Measurements from ENCODE around the gene STAG1. TPM values are rescaled to one million over a fixed set of nuclear protein-coding genes. Genes with fewer than 3 reads are reported as not detected.

STAG1 gene
- total RNA-seq, 1 donor from 2014 or later: 24.1 TPM

DNA sequence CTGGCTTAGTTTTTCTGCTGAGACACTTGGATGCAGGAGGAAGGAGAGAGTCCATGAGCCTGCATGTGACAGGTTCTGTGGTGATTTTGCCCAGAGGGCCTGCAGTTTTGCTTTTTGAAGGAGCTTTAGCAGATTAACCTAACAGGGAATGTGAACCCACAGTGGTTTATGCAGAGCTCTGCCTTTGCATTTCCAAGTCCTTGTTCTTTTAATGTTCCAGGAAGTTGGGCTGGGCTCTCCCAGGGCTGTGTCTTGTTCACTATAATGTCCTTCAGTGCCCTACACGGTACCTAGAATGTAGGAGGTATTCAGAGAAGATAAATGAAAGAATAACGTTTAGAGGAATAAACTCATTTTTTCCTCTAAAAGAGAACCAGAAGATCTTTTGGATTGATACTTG, 451.7 kb downstream of the STAG1 start:
- no peaks in the 10 kb centered on the region for H4K20me1 ChIP-seq (ENCODE audit: insufficient read depth, low read length)
- H2AFZ ChIP-seq (ENCODE audit: low read depth, low read length): no peak overlapping the region
- H3K36me3 Mint-ChIP-seq (ENCODE audit: low read depth, unreplicated experiment): peaks cover 12% of the 10 kb centered on the region
- H3K36me3 ChIP-seq (ENCODE audit: insufficient read depth, low read length): peaks cover 3% of the 10 kb centered on the region
- H3K27me3 ChIP-seq (ENCODE audit: insufficient read depth, low read length): no peaks in the 10 kb centered on the region
- H3K4me3 Mint-ChIP-seq (ENCODE audit: unreplicated experiment): no peak overlapping the region
- FAIRE-seq (no peak), DNase-seq (ENCODE audit: low read depth) (no peak)
- no peaks in the 10 kb centered on the region for H3K4me1 ChIP-seq (ENCODE audit: insufficient read depth, low read length)
- H3K27ac ChIP-seq (ENCODE audit: low read depth, low read length): no peak overlapping the region
- H3K4me1 Mint-ChIP-seq (ENCODE audit: low read depth, unreplicated experiment): no peaks in the 10 kb centered on the region
- H3K27ac Mint-ChIP-seq (ENCODE audit: unreplicated experiment): no peak overlapping the region
- H3K27me3 Mint-ChIP-seq (ENCODE audit: low read depth, unreplicated experiment): no peaks in the 10 kb centered on the region
- H3K9me3 ChIP-seq (ENCODE audit: insufficient read depth, low read depth, low read length): no peaks in the 10 kb centered on the region
- H3K79me2 ChIP-seq (ENCODE audit: insufficient read depth, low read length): no peaks in the 10 kb centered on the region
- H3K9me3 Mint-ChIP-seq (ENCODE audit: unreplicated experiment): peaks cover 2% of the 10 kb centered on the region
- H3K9ac ChIP-seq (ENCODE audit: low read length): no peak overlapping the region
- no peak overlapping the region for H3K4me2 ChIP-seq (ENCODE audit: low read length)
- no peak overlapping the region for H3K4me3 ChIP-seq (ENCODE audit: insufficient read depth, low read depth, low read length)
- TF ChIP-seq, protein P1, sequence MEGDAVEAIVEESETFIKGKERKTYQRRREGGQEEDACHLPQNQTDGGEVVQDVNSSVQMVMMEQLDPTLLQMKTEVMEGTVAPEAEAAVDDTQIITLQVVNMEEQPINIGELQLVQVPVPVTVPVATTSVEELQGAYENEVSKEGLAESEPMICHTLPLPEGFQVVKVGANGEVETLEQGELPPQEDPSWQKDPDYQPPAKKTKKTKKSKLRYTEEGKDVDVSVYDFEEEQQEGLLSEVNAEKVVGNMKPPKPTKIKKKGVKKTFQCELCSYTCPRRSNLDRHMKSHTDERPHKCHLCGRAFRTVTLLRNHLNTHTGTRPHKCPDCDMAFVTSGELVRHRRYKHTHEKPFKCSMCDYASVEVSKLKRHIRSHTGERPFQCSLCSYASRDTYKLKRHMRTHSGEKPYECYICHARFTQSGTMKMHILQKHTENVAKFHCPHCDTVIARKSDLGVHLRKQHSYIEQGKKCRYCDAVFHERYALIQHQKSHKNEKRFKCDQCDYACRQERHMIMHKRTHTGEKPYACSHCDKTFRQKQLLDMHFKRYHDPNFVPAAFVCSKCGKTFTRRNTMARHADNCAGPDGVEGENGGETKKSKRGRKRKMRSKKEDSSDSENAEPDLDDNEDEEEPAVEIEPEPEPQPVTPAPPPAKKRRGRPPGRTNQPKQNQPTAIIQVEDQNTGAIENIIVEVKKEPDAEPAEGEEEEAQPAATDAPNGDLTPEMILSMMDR (IDR thresholded peaks at IDR 0.05; ENCODE audit: insufficient read depth, low read depth, low read length): no peak

DNA sequence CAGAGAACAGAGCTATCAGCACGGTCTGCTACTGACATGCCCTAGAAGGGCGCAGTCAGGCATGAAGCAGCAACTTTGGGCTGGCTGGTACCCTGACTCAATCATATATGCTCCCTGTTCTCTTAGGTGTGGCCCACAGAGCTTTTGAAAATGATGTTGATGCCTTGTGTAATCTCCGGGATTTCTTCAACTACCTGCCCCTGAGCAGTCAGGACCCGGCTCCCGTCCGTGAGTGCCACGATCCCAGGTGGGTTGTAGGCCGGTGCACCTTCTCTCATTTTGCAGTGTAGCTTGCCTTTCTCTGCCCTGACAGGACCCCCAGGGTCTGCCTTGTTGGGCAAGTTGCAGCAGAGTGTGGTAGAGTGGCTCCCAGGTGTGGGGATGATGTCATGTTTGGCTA, 454.4 kb downstream of the STAG1 start:
- TF ChIP-seq, protein P1 (IDR thresholded peaks at IDR 0.05; ENCODE audit: insufficient read depth, low read depth, low read length): no peak
- no peak for TF ChIP-seq EZH2 (IDR thresholded peaks at IDR 0.05; ENCODE audit: insufficient read depth, low read length)
- no peaks in the 10 kb centered on the region for H3K27me3 Mint-ChIP-seq (ENCODE audit: low read depth, unreplicated experiment)
- no peak overlapping the region for H3K27ac Mint-ChIP-seq (ENCODE audit: unreplicated experiment)
- no peaks in the 10 kb centered on the region for H3K4me1 Mint-ChIP-seq (ENCODE audit: low read depth, unreplicated experiment)
- no peak overlapping the region for H3K27ac ChIP-seq (ENCODE audit: low read depth, low read length)
- DNase-seq (ENCODE audit: low read depth): no peak
- no peaks in the 10 kb centered on the region for H3K27me3 ChIP-seq (ENCODE audit: insufficient read depth, low read length)
- peaks cover 2% of the 10 kb centered on the region for H3K9me3 Mint-ChIP-seq (ENCODE audit: unreplicated experiment)
- H3K36me3 Mint-ChIP-seq (ENCODE audit: low read depth, unreplicated experiment): peaks cover 14% of the 10 kb centered on the region
- no peaks in the 10 kb centered on the region for H3K9me3 ChIP-seq (ENCODE audit: insufficient read depth, low read depth, low read length)
- no peaks in the 10 kb centered on the region for H3K79me2 ChIP-seq (ENCODE audit: insufficient read depth, low read length)
- FAIRE-seq: no peak
- H4K20me1 ChIP-seq (ENCODE audit: insufficient read depth, low read length): no peaks in the 10 kb centered on the region
- no peak overlapping the region for H3K9ac ChIP-seq (ENCODE audit: low read length)
- no peak overlapping the region for H2AFZ ChIP-seq (ENCODE audit: low read depth, low read length)
- H3K36me3 ChIP-seq (ENCODE audit: insufficient read depth, low read length): peaks cover 8% of the 10 kb centered on the region
- H3K4me2 ChIP-seq (ENCODE audit: low read length): no peak overlapping the region
- no peaks in the 10 kb centered on the region for H3K4me1 ChIP-seq (ENCODE audit: insufficient read depth, low read length)
- H3K4me3 ChIP-seq (ENCODE audit: insufficient read depth, low read depth, low read length): no peak overlapping the region
- H3K4me3 Mint-ChIP-seq (ENCODE audit: unreplicated experiment): no peak overlapping the region

DNA sequence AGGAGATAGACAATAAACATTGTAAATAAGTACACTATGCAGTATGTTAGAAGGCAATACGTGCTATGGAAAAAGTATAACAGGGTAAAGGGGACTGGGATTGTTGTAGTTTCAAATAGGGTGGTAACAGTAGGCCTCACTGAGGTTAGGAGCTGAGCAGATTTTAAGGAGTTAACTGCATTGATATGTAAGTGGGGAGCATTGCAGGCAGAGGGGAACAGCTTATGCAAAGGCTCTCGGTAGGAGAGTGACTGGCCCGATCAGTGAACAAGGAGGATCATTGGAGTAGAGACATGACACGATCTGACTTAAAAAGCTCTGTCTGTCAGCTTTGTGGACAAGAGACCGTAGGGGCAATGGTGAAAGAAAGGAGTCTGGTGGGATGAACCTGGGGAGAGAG, 455.2 kb downstream of the STAG1 start:
- Mint-ChIP-seq H3K36me3 (ENCODE audit: low read depth, unreplicated experiment) (peaks cover 14% of the 10 kb centered on the region), H3K4me1 (ENCODE audit: low read depth, unreplicated experiment) (no peaks in the 10 kb centered on the region), H3K27me3 (ENCODE audit: low read depth, unreplicated experiment) (no peaks in the 10 kb centered on the region), H3K4me3 (ENCODE audit: unreplicated experiment) (no peak overlapping the region), H3K27ac (ENCODE audit: unreplicated experiment) (no peak overlapping the region), H3K9me3 (ENCODE audit: unreplicated experiment) (peaks cover 2% of the 10 kb centered on the region)
- H2AFZ ChIP-seq (ENCODE audit: low read depth, low read length): no peak overlapping the region
- H3K4me3 ChIP-seq (ENCODE audit: insufficient read depth, low read depth, low read length): no peak overlapping the region
- H3K9ac ChIP-seq (ENCODE audit: low read length): no peak overlapping the region
- DNase-seq (ENCODE audit: low read depth) (no peak), FAIRE-seq (no peak)
- no peaks in the 10 kb centered on the region for H4K20me1 ChIP-seq (ENCODE audit: insufficient read depth, low read length)
- no peaks in the 10 kb centered on the region for H3K9me3 ChIP-seq (ENCODE audit: insufficient read depth, low read depth, low read length)
- no peak overlapping the region for H3K4me2 ChIP-seq (ENCODE audit: low read length)
- peaks cover 8% of the 10 kb centered on the region for H3K36me3 ChIP-seq (ENCODE audit: insufficient read depth, low read length)
- no peak for TF ChIP-seq EZH2 (IDR thresholded peaks at IDR 0.05; ENCODE audit: insufficient read depth, low read length)
- TF ChIP-seq, protein P1 (IDR thresholded peaks at IDR 0.05; ENCODE audit: insufficient read depth, low read depth, low read length): no peak
- H3K4me1 ChIP-seq (ENCODE audit: insufficient read depth, low read length): no peaks in the 10 kb centered on the region
- no peak overlapping the region for H3K27ac ChIP-seq (ENCODE audit: low read depth, low read length)
- no peaks in the 10 kb centered on the region for H3K27me3 ChIP-seq (ENCODE audit: insufficient read depth, low read length)
- no peaks in the 10 kb centered on the region for H3K79me2 ChIP-seq (ENCODE audit: insufficient read depth, low read length)

Measured in astrocyte (in vitro differentiated cells and primary cell).